Endodermal cell (in vitro differentiated cells): ENCODE data around the gene MRPL22. TPM values are rescaled to one million over a fixed set of nuclear protein-coding genes. Genes with fewer than 3 reads are reported as not detected.

Source experiments
- DNase-seq: peaks from one replicate; pipeline ENCODE4 v3.0.0-alpha.2; 2017
- H3K27ac ChIP-seq: 2 replicates; pipeline ENCODE4 v1.5.1; 2013; ENCODE audit warnings: mild to moderate bottlenecking, low read depth, low read length, moderate library complexity
- H3K27me3 ChIP-seq: 2 replicates; pipeline ENCODE4 v1.6.1; 2013; ENCODE audit warnings: mild to moderate bottlenecking, low read length, moderate library complexity; ENCODE audit not compliant: insufficient read depth, control insufficient read depth, poor library complexity, severe bottlenecking
- H3K36me3 ChIP-seq: 2 replicates; pipeline ENCODE4 v1.7.0; 2013; ENCODE audit warnings: mild to moderate bottlenecking, low read length, moderate library complexity; ENCODE audit not compliant: control insufficient read depth, insufficient read depth
- H3K4me1 ChIP-seq: one replicate; pipeline ENCODE4 v1.7.0; 2013; ENCODE audit warnings: low read length; ENCODE audit not compliant: control insufficient read depth, insufficient read depth
- H3K4me3 ChIP-seq: 2 replicates; pipeline ENCODE4 v1.5.1; 2013; ENCODE audit warnings: mild to moderate bottlenecking, low read length, moderate library complexity
- H3K9ac ChIP-seq: 2 replicates; pipeline ENCODE4 v1.6.1; 2013; ENCODE audit warnings: mild to moderate bottlenecking, low read length, moderate library complexity; ENCODE audit not compliant: poor library complexity, severe bottlenecking; ENCODE audit errors: extremely low read depth
- H3K9me3 ChIP-seq: 2 replicates; pipeline ENCODE4 v1.6.1; 2013; ENCODE audit warnings: mild to moderate bottlenecking, low read length, moderate library complexity; ENCODE audit not compliant: control insufficient read depth
- H3K27ac Mint-ChIP-seq: 2 replicates; pipeline ENCODE4 v1.8.0; 2020; ENCODE audit warnings: mixed read lengths
- H3K27me3 Mint-ChIP-seq: 2 replicates; pipeline ENCODE4 v1.8.0; 2021; ENCODE audit warnings: mild to moderate bottlenecking, mixed read lengths; ENCODE audit not compliant: insufficient read depth
- H3K36me3 Mint-ChIP-seq: 2 replicates; pipeline ENCODE4 v1.8.0; 2020; ENCODE audit warnings: low read depth, mixed read lengths
- H3K4me1 Mint-ChIP-seq: 2 replicates; pipeline ENCODE4 v1.8.0; 2020; ENCODE audit warnings: mixed read lengths
- H3K4me3 Mint-ChIP-seq: 2 replicates; pipeline ENCODE4 v1.8.0; 2020; ENCODE audit warnings: mild to moderate bottlenecking, moderate library complexity, mixed read lengths
- H3K9me3 Mint-ChIP-seq: 2 replicates; pipeline ENCODE4 v1.8.0; 2020; ENCODE audit warnings: mild to moderate bottlenecking, mixed read lengths
- WGBS, 2 experiments: methylation state at CpG; one replicate each; pipeline versions ENCODE4 v1.1.5 to v1.1.7; 2013; ENCODE audit warnings: missing lambda C conversion rate in 2 of 2, mixed read lengths in 1 of 2; ENCODE audit not compliant: insufficient coverage in 1 of 2, insufficient read length in 1 of 2; 5-methylcytosine and 5-hydroxymethylcytosine counted together
- total RNA-seq, 2 donors: library from RNA; stranded (reverse); fragmentation: NEBNext Ultra II Directional in 1 of 2; extraction: Animal tissue kit (Norgen Biotek cat#: 25700) in 1 of 2; gene quantifications; 2 replicates in 1 of 2; 3 replicates in 1 of 2; pipeline ENCODE4 v1.2.1, GENCODE V29; 2021
- TF ChIP-seq, protein P1 (sequence below): fragments of 200-600 bp; sonication (generic); conservative IDR thresholded peaks from 2 replicates; pipeline ENCODE4 v1.5.0; 2021; ENCODE audit warnings: antibody characterized with exemption, mild to moderate bottlenecking

The MRPL22 gene
- total RNA-seq, 2 donors from 2014 or later, result 84.3 to 96.6 TPM

DNA sequence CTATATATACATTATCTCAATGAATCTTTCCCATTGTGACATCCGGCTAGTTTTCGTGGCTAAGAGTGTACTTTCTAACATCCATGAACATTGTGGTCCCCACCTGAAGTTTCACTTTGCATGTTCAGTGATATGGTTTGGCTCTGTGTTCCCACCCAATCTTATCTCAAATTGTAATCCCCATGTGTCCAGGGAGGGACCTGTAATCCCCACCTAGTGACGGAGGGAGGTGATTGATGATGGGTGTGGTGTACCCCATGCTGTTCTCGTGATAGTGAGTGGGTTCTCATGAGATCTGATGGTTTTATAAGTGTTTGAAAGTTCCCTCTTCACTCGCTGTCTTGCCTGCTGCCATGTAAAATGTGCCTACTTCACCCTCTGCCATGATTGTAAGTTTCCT, 28.1 kb downstream of the MRPL22 start:
- Mint-ChIP-seq H3K27me3 (no peaks in the 10 kb centered on the region), H3K4me1 (peaks cover 8% of the 10 kb centered on the region), H3K36me3 (peaks cover 45% of the 10 kb centered on the region), H3K9me3 (no peaks in the 10 kb centered on the region), H3K27ac (no peak overlapping the region), H3K4me3 (no peak overlapping the region)
- Histone ChIP-seq H3K4me1 (no peaks in the 10 kb centered on the region), H3K4me3 (no peak overlapping the region), H3K27ac (no peak overlapping the region), H3K9ac (no peak overlapping the region), H3K9me3 (no peaks in the 10 kb centered on the region), H3K36me3 (peaks cover 83% of the 10 kb centered on the region), H3K27me3 (no peaks in the 10 kb centered on the region)
- 73 to 92% methylated on average over 2 to 5 of the region's 5 CpGs for WGBS, 2 experiments
- TF ChIP-seq, protein P1, sequence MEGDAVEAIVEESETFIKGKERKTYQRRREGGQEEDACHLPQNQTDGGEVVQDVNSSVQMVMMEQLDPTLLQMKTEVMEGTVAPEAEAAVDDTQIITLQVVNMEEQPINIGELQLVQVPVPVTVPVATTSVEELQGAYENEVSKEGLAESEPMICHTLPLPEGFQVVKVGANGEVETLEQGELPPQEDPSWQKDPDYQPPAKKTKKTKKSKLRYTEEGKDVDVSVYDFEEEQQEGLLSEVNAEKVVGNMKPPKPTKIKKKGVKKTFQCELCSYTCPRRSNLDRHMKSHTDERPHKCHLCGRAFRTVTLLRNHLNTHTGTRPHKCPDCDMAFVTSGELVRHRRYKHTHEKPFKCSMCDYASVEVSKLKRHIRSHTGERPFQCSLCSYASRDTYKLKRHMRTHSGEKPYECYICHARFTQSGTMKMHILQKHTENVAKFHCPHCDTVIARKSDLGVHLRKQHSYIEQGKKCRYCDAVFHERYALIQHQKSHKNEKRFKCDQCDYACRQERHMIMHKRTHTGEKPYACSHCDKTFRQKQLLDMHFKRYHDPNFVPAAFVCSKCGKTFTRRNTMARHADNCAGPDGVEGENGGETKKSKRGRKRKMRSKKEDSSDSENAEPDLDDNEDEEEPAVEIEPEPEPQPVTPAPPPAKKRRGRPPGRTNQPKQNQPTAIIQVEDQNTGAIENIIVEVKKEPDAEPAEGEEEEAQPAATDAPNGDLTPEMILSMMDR, result no peak
- DNase-seq, result no peak

DNA sequence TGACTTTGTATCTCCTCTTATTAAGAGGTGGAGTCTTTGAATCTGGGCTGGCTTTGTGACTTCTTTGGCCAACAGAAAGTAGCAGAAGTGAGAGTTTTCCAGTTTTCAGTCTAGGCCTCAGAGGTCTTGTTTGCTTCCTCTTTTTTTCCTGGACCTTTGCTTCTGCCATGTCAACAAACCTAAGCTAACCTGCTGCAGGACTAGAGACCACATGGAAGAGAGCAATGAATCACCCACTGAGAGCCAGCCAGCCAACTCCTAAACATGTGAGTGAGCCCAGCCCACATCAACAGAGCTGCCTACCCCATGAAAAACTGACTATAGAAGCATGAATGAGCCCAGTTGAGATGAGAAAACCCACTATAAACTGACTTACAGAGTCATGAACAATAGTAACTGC, 29.9 kb downstream of the MRPL22 start:
- H3K4me3 Mint-ChIP-seq, result no peak overlapping the region
- H3K36me3 Mint-ChIP-seq, result peaks cover 38% of the 10 kb centered on the region
- peaks cover 2% of the 10 kb centered on the region for H3K9me3 Mint-ChIP-seq

DNA sequence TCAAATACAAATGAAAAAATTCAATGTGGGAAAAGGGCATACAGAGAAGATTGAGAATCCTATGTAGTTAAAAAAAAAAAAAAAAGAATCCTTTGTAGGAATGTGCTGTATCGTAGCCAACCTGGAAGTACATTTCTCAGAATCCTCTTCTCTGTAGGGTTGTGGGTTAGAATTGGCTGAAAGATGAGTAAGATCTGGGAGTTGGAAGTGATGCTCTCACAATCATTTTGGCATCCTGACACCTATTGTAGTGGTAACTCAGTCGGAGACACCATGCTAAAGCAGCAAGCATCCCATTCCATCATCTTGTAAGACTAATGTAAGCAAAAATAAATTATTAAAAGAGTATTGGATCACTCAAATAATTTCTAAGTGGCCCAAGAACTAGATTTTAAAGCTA, 30.6 kb downstream of the MRPL22 start:
- Mint-ChIP-seq H3K36me3 (peaks cover 42% of the 10 kb centered on the region), H3K27me3 (no peaks in the 10 kb centered on the region), H3K4me3 (no peak overlapping the region), H3K27ac (no peak overlapping the region), H3K9me3 (peaks cover 10% of the 10 kb centered on the region), H3K4me1 (peaks cover 6% of the 10 kb centered on the region)
- Histone ChIP-seq H3K9ac (no peak overlapping the region), H3K27ac (no peak overlapping the region), H3K27me3 (no peaks in the 10 kb centered on the region), H3K4me3 (no peak overlapping the region), H3K9me3 (peaks cover 9% of the 10 kb centered on the region), H3K4me1 (no peaks in the 10 kb centered on the region), H3K36me3 (peaks cover 79% of the 10 kb centered on the region)
- TF ChIP-seq, protein P1, result no peak
- whole genome bisulfite sequencing, 2 experiments, result 83 to 100% methylated on average over 1 to 2 of the region's 2 CpGs
- DNase-seq, result no peak

More for the DNA sequence above, 29.9 kb downstream of the MRPL22 start:
- TF ChIP-seq, protein P1, result no peak
- no peaks in the 10 kb centered on the region for H3K27me3 ChIP-seq
- H3K9me3 ChIP-seq, result peaks cover 7% of the 10 kb centered on the region
- H3K36me3 ChIP-seq, result peaks cover 84% of the 10 kb centered on the region
- H3K4me3 ChIP-seq, result no peak overlapping the region
- Mint-ChIP-seq H3K27me3 (no peaks in the 10 kb centered on the region), H3K27ac (no peak overlapping the region), H3K4me1 (peaks cover 9% of the 10 kb centered on the region)
- no peak overlapping the region for H3K27ac ChIP-seq
- no peak overlapping the region for H3K9ac ChIP-seq
- no peak for DNase-seq
- H3K4me1 ChIP-seq, result no peaks in the 10 kb centered on the region
